ENCODE data around the gene CAPZA2.
A peak's percentile ranks its signal among the peaks of the same experiment; 100 is the strongest.

CAPZA2 gene

DNA sequence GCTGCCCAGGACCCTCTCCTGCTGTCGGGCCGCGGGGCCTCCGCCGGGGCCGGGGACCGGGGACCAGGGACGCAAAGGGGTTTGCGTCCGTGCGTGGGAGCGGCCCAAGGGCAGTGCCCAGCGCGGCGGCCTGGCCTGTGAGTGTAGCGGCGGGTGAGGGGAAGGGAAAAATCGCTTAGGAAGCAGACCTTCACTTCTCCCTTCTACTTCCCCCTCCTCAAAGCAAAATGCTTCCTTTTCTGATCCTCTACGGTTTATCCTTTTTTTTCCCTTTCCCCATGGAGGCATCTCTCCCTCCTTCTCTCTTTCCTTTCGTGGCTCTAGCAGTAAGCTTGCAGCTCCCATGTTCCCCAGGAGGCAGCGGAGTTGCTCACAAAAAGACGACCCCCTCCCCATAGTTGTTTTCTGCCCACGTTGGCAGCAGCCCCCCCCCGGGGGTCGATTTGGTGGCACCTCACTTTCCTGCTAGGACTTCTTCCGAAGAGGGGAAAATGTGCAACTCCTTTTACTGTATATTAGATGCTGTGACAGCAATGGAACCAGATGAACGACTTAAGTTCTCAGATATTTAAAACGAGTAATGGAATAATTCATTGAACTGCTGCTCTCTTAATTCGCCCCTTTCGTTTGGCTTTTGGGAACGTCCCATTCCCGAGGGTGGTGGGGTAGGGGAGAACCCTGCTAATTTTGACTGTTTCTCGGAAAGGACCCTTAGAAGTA is 724 bp downstream of the CAPZA2 start:
- DNase-seq = peak; percentile 3

DNA sequence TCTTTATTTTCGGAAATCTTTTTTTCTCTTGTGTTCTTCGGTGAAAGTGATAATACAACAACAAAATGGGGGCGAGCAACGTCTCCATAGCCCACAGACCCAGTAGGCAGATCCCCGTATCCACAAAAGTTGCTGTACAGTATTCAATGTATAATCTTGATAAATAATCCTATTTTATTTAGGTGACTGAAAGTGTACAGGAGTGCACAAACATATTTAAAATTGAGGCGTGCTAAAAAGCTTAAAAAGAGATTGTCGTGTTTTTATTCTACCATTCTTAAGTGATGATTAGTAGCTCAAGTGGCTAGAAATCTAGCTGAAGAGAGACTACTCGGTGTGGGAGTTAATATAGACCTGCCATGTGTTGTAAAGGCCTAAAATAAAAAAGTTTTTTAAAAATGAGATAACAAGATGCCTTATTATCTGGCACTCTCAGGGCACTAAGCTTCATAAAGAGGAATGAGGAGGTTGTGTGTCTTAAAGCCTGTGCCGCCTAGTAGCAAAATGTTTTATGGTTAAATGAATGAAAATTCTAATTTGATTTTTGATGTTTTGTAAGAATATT is 1.6 kb downstream of the CAPZA2 start:
- no peak for DNase-seq

DNA sequence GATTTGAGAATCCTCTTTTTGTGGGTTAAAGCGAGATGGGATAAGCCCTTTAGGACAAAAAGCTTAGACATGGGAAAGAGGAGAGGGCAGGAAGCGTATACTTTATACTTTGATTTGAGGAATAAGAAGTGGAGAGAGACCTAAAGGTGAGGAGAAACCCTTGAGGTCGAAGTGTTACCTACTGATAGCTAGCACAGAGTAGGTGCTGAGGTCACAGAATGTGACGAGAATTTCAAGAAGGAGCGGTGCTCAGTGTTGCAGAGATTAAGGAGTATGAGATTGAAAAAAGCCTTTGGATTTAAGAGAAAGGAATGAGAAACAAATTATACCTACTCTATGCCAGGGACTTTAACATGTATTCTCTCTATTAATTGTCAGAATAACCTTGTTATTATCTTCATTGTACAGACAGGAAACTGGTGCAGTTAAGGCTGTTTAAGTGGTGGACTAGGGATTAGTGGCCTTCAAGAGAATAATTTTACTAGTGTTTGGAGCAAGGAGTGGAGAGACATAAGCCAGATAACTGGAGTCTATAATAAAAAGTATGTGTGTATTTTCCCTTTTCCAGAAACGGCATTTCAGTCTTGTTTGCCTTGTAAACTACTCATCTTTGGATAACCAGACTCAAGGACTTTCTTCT is 8.8 kb downstream of the CAPZA2 start:
- DNase-seq = no peak

DNA sequence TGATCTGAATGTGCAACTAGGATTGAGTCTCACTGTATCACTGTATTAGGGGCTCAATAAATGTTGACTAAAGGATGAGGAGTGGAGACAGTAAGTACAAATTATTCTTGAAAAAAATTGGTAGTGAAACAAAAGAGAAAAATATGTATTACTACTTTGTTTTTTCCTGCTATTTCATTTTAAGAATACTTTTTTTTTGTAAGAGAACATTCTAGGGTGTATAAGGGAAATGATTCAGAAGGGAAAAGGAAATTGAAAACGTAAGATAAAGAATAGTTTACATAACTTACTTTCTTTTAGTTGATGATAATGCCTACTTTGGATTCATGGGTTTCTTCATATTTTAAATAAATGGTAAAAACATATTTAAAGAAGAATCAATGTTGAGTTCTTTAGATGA is 9.6 kb downstream of the CAPZA2 start:
- DNase-seq = no peak

DNA sequence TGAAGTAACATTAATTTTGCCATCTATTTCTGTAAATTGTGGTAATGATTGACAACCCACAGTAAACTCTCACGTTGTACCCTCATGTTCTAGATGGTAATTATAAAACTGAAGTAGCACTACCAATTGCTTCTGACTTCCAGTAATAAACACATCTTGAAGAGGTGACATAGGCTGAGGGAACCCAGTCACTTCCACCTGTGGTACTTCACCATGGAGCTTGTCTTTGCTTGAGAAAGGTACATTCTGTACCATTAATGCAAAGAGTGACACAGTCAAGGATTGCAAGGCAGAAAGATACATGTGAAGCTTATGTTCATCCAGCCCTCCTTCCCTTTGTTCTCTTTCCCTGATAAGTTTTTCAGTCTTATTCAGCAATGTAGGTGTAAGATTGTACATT is 11.2 kb downstream of the CAPZA2 start:
- DNase-seq = no peak

DNA sequence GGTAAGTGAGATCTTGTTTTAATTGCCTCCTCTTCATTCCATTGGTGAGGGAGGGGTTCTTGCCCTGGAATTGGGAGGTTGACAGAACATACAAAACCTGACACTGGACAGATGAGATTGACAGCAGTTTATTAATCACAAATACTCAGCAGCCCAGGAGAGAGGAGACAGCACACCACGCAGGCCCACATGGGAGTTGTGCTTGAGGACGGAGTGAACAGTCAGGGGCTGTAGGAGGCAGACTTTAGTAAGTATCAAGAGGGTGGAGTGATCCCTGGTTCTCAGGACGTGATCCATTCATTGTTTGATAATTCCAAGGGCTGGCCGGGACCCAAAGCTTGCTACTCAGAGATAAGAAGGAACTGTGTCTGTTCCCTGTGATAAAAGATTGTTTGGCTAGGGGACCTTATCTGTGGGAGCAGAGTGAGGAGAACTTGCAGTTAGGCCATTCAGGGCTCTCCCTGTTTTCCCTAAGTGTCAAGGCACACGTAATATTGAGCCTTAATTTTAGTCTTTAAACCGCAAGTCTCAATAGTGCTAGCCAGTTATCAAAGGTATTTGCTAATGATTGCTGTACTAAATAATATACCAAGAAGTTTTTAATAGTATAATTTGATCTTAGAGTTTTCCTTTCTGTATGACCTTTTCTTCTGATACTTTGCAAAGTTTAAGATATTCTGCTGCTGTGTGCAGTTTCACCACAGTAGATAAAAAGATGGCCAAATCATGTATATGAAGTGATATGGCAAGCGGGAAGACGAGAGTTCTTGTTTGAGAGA is 14.5 kb downstream of the CAPZA2 start:
- DNase-seq = no peak

DNA sequence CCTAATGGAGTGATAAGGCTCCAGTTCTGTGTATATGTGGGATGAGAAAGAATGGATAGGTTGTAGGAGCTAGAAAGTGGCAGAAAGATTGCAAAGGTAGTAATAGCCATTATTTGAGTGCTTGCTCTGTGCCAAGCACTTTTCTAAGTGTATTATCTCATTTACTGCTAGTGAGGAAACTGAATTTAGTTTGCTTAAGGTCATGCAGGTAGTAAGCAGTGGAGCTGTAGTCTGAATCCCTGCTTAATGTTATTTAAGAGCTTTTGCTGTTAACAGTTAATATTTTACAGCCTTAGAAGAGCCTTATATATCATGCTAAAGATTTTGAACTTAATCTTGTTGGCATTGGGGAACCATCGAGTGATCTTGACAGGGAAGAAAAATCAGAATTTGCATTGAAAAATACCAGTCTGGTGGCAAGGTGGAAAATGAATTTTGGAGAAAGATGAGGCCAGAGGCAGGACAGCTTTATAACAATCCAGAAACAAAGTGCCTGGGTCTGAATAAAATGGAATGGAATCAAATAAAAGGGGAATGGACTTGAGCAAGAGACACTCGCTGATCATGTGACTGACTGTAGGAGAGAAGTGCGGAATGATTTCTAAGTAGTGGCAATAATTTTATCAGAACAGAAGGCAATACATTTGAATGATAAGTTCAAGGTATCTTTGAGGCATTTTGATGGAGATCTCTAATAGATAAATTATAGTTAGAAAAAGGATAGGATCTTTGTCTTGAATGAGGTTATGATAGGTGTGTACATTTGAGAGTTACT is 15.2 kb downstream of the CAPZA2 start:
- DNase-seq = no peak

DNA sequence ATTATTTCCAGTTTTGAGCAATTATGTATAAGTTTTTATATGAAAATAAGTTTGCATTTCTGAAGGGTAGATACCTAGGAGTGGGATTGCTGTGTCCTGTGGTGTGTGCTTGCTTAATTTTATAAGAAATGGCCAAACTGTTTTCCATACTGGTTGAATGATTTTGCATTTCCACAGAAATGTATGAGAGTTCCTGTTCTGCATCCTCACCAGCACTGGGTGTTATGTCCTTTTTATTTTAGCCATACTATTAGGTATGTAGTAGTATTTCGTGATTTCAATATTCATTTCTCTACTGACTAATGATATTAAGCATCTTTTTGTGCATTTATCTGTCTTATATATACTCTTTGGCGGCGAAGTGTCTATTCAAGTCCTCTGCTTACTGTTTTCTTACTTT is 22.3 kb downstream of the CAPZA2 start:
- no peak for DNase-seq

DNA sequence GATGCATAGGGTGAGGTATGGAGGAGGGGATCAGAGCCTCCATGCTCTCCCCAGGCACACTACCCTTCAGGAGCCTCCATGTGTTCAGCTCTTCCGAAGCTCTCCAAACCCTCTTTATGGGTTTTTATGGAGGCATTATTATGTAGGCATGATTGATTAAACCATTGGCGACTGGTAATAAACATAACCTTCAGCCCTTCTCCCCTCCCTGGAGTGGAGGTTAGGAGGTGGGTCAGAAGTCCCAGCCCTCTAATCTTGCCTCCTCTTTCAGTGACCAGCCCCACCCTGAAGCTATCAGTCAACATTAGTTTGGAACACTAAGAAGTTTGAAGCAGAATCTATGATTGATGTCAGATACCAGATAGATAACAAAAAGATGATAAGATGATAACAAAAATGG is 23.3 kb downstream of the CAPZA2 start:
- DNase-seq = no peak

DNA sequence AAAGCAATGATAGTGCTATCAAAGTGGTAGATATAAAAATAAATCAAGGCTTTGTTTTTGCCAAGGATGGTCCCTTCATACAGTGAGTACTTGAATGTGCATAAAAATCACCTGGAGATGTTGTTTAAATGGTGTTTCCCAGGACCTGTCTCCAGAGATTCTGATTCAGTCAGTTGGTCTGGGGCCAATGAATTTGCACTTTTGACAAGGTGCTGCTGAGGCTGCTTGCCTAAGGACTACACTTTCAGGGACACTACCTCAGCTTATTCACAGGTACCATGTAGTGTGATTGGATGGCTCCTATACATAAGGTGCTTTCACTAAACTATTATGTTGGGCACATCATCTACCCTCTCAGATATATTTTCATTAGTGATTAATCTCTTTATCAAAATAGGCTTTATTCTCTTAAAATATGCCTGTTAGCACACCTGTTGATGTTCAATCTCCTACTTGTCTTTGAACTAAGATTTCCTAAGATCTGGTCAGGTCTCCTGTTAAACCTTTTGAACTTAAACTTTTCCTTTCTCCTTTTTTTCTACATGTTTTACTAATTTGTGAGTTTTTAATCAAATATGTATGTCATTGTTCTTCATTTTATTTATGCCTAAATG is 24.3 kb downstream of the CAPZA2 start:
- DNase-seq = no peak

DNA sequence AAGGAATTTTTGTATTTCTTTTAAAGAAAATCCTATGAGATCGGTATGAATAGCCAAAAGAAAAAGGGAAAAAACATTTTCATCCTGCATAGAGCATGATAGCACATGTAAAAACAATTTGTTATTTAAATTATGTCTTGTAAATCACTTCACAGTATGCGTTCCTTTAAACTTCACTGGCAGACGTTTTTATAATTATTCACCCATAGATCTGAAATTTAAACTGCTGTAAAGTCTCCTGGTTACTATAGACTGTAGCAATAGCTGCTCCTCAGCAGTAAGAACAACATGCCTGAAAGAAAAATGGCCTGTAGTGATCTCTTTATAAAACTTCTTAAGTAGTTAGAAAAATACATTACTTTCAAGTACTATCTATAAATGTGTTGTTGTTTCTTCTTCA is 26.5 kb downstream of the CAPZA2 start:
- no peak for DNase-seq

DNA sequence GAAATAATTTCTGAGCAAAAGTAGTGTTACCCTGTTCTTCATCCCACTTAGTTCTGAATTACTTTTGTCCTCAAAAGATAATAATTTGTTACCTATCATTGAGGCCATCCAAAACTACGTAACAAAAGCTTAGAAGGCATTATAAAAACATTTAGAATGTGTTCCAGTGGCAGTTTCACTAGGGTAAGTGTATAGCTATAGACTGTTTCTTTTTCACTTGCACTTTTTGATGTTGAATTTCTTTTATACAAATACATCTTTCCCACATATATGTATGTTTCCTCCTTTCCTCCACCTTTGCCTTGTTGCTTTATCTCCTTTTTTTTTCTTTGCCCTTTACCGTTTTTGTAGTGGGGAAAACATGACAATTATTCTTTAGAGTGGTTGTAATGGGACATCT is 33.5 kb downstream of the CAPZA2 start:
- no peak for DNase-seq

DNA sequence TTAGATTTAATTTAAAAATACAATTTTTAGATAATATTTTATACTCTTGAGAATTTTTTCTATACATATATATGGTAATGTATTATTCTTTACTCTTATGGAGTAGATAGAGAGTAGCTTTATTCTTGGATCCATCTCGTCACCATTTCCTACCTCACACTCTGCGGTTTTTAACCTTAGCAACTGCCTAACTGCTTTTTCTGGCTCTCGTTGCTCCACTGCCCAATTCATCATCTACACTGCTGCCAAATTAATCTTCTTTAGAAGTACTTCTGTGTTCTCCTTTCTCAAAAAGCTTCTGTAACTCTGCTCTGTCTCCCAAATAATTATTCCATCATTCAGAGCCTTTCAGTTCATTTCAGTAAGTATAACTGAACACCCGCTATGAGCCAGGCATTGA is 35.3 kb downstream of the CAPZA2 start:
- no peak for DNase-seq

DNA sequence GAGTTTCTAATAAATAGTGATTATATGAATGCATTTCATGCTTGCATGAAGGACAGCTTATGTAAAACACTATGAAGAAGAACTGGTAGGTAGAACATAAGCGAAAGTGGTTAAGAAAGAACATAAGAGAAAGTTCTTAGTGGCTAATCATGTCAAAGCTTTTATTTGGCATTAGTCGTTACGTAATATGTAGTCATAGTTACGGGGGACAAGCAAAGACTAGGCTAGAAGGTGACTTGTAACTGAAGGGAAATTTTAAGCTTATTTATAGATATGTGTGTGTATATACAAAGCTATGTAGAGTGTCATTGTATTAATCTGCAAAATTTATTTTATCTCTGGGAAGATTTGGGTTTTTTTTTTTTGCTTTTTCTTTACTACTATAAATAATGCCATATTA is 36.9 kb downstream of the CAPZA2 start:
- DNase-seq = no peak

DNA sequence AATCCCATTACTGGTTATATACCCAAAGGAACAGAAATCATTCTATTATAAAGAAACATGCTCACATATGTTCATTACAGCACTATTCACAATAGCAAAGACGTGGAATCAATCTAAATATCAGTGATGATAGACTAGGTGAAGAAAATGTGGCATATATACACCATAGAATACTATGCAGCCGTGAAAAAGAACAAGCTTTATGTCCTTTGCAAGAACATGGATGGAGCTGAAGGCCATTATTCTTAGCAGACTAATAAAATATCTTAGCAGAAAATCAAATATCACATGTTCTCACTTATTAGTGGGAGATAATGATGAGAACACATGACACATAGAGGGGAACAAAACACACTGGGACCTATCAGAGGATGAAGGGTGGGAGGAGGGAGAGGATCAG is 38.8 kb downstream of the CAPZA2 start:
- no peak for DNase-seq

DNA sequence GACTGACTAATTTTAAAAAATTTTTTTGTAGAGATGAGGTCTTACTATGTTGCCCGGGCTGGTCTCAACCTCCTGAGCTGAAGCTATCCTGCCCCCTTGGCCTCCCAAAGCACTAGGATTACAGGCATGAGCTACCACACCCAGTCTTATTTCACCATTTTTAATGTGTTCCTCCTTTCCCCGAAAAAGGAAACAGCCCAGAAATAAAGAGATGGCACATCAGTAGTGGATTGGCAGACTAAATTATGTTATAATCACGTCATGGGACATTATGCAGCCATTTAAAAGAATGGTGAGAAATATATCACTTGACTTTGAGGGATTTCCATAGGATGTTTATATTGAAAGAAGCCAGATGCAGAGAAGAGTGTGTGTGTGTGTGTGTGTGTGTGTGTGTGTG is 40.5 kb downstream of the CAPZA2 start:
- DNase-seq = no peak

DNA sequence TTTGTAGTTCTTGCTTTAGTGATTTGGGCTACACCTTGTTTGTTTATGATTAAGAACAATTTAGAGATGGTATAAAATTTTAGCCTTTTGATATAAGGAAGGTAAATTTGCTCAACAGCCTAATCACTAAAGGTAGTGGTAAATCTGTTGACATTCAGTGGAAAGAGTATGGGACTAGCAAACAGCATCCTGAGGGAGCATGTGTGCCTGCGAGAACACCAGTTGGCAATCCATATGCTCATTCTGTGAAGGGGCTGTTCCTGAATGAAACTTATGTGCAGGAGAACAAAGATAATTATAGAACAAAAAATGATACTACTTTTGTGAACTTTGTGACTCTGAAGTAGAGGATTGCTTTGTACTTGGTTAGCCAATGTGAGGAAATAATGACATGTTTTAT is 44.0 kb downstream of the CAPZA2 start:
- no peak for DNase-seq

DNA sequence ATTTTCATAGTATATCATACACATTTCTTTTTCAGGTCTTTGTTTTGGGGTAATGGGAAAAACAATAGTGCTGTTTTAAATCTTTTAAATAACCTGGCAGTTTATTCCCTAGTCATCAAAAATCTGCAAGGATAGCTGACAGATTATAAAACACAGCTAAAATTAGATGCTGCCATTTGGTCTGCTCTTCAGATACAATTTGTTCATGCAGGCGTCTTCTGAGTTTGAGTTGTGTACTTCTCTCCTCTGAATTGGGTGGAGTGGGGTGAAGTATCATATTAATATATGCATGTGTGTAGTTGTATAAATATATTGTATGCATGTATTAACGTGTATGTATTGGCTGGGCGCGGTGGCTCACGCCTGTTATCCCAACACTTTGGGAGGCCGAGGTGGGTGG is 48.0 kb downstream of the CAPZA2 start:
- no peak for DNase-seq

DNA sequence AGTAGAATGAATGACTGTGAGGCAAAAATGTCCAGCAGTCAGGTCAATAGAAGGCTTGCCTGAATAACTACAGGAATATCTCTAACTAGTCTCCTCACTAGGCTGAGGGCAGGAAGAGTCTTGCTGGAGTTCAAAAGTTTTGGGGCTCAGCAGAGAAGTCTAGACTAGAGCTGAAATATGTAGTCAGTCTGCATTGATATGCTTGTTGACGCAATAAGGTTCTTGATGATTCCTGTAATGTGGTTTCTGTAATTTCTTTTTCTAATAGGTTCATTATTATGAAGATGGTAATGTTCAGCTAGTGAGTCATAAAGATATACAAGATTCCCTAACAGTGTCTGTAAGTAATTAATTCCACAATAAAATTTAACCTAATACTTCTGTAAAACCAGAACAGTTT is 49.4 kb downstream of the CAPZA2 start:
- no peak for DNase-seq

DNA sequence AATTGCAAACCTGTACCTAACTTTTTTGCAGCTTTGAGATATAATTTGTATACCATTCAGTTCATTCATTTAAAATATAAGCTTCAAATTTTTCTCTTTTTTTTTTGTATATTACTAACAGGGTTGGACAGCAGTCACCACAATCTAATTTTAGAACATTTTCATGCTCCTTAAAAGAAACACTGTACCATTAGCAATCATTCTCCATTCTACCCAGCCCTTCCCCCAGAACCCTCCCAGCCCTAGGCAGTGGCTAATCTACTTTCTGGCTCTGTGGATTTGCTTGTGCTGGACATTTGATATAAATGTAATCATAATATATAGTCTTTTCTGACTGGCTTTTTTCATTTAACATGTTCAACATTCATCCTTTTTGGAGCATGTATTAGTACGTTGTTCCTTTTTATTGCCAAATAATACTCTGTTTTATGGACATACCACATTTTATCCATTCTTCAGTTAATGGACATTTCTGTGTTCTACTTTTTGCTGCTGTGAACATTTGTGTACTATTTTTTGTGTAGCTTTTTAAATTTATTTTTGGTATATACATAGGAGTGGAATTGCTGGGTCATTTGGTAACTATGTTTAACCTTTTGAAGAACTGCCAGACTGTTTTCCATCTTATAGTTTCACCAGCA is 50.0 kb downstream of the CAPZA2 start:
- no peak for DNase-seq

DNA sequence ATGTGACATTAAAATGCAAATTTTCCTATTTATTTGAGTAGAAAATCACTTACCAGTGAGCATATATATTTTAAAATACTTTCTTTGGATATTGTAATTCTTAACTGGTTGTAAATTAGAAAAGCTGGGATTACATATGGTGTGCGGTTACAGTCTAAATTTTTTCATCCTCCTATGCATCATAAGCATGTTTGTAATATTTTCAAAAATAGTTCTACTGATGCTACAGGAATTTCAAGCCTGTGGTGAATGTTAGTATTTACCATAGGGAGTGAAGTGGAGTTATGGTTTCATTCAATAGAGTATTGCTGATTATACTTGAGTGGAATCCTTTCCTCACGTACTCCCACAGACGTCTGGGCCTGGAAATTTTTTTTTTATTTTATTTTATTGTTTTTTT is 56.3 kb downstream of the CAPZA2 start:
- DNase-seq = no peak

DNA sequence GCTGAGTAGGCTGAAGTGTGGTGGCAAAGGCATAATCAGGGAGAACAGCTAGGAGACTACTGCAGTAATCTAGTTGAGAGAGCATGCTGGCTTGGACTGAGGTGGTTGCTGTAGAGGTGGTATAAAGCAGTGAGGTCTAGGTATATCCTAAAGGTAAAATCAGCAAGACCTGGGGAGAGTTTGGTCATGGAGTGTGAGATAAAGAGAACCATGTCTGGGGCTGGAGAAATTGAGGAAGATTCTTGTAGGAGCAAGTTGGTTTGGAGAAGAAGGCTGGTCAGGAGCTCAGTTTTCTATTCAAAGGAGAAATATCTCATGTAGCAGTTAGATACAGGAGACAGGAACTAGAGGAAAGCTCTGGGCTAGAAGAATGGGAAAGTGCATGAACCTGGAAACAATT is 58.0 kb downstream of the CAPZA2 start:
- no peak for DNase-seq

All from NCI-H524 treated with DMSO at 0.1 percent for 48 hours (cell line).